ENCODE data around the gene PRPF8.
"Not testable (repeated sequence)": the region's sequence is repeated elsewhere in the genome, so short reads cannot be mapped to it uniquely, and the experiment has no call there.

Gene PRPF8

GRCh38 chr17:1688405-1688804, 3.7 kb upstream of the PRPF8 start:
- DNase-seq: not testable (repeated sequence)

GRCh38 chr17:1686086-1686485, 1.4 kb upstream of the PRPF8 start:
- no peak for DNase-seq

GRCh38 chr17:1683459-1683858, 1.2 kb downstream of the PRPF8 start:
- no peak for DNase-seq

- no peak for DNase-seq
These were observed 8.3 kb downstream of the PRPF8 start for GRCh38 chr17:1676401-1676800.

GRCh38 chr17:1673041-1673785, 11.5 kb downstream of the PRPF8 start:
- DNase-seq: no peak

GRCh38 chr17:1663934-1664333, 20.7 kb downstream of the PRPF8 start:
- DNase-seq: not testable (repeated sequence)

- DNase-seq: no peak
These were observed 23.6 kb downstream of the PRPF8 start for GRCh38 chr17:1661045-1661444.

GRCh38 chr17:1658100-1658499, 26.6 kb downstream of the PRPF8 start:
- DNase-seq: no peak

- DNase-seq: no peak
These were observed 30.9 kb downstream of the PRPF8 start for GRCh38 chr17:1653735-1654134.

GRCh38 chr17:1652794-1653193, 31.9 kb downstream of the PRPF8 start:
- DNase-seq: not testable (repeated sequence)

- no peak for DNase-seq
These were observed 33.2 kb downstream of the PRPF8 start for GRCh38 chr17:1651559-1651844.

- DNase-seq: no peak
These were observed 33.7 kb downstream of the PRPF8 start for GRCh38 chr17:1650731-1651558.

GRCh38 chr17:1649844-1650501, 34.7 kb downstream of the PRPF8 start, which contains the start of gene RILP:
RILP (minus strand) TSS chr17:1649866; CDS start chr17:1649804, 62 bp downstream.
- no peak for DNase-seq

- no peak for DNase-seq
These were observed 35.5 kb downstream of the PRPF8 start for GRCh38 chr17:1648963-1649843.

- no peak for DNase-seq
These were observed 36.3 kb downstream of the PRPF8 start for GRCh38 chr17:1648173-1648962.

GRCh38 chr17:1647802-1648171, 36.9 kb downstream of the PRPF8 start:
- no peak for DNase-seq

- no peak for DNase-seq
These were observed 38.3 kb downstream of the PRPF8 start for GRCh38 chr17:1646199-1646875.

- no peak for DNase-seq
These were observed 39.2 kb downstream of the PRPF8 start, which contains the start of gene SCARF1 for GRCh38 chr17:1645207-1646171. SCARF1 (minus strand) TSS chr17:1645732; CDS start chr17:1645697, 35 bp downstream.

GRCh38 chr17:1644493-1645206, 40.0 kb downstream of the PRPF8 start:
- DNase-seq: no peak
